T follicular helper cell (primary cell): ENCODE results near the gene FNIP2.
"Not testable (repeated sequence)": the region's sequence is repeated elsewhere in the genome, so short reads cannot be mapped to it uniquely, and the experiment has no call there.

Source experiments
- DNase-seq: peaks from one replicate; pipeline ENCODE4 v3.0.0-alpha.2; 2020; ENCODE audit warnings: low read depth

FNIP2 gene

GRCh38 chr4:158912806-158913205, 144.0 kb downstream of the FNIP2 start:
- no peak for DNase-seq

- DNase-seq: no peak
These were observed 144.9 kb downstream of the FNIP2 start for GRCh38 chr4:158913766-158914165.

GRCh38 chr4:158914218-158914617, 145.4 kb downstream of the FNIP2 start:
- DNase-seq: no peak

DNA sequence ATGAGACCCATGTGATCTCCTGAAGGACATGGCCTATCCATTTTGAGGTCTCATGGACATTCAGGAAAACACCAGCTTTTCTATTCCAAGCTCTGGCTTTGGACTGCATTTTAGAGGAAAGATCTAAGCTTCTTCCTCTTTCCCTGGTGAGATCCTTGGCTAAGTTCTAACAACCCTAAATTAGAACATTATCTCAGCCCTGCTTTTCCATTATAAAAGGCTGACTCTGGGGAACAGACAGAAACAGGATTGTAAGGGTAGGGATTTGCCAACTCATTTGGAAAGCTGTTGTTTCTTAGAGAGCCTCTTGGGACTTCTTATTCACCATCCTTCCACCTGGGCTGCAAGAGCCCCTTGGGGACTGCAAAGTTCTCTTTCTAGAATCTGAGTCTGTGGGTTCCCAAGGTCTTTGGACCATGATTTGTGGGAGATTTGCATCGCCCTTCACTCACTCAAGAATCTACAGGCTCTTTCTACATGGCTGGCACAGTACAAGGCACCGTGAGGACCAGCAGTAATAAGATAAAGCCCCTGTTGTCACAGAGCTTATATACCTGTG, 146.9 kb downstream of the FNIP2 start:
- DNase-seq: no peak

DNA sequence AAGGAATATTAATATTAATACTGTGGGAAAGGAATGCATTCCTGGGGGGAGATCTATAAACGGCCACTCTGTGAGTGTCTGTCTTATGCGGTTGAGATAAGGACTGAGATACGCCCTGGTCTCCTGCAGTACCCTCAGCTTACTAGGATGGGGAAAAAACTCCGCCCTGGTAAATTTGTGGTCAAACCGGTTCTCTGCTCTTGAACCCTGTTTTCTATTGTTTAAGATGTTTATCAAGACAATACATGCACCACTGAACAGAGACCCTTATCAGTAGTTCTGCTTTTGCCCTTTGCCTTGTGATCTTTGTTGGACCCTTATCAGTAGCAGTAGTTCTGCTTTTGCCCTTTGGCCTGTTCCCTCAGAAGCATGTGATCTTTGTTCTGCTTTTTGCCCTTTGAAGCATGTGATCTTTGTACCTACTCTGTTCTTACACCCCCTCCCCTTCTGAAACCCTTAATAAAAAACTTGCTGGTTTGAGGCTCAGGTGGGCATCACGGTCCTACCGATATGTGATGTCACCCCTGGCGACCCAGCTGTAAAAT, 151.7 kb downstream of the FNIP2 start:
- not testable (repeated sequence) for DNase-seq

DNA sequence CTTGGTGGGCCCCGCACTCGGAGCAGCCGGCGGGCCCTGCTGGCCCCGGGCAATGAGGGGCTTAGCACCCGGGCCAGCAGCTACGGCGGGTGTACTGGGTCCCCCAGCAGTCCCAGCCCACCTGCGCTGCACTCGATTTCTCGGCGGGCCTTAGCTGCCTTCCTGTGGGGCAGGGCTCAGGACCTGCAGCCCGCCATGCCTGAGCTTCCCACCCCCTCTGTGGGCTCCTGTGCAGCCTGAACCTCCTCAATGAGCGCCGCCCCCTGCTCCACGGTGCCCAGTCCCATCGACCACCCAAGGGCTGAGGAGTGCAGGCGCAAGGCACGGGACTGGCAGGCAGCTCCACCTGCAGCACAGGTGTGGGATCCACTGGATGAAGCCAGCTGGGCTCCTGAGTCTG, 158.9 kb downstream of the FNIP2 start:
- not testable (repeated sequence) for DNase-seq

GRCh38 chr4:158929939-158930638, 161.3 kb downstream of the FNIP2 start:
- DNase-seq: no peak

DNA sequence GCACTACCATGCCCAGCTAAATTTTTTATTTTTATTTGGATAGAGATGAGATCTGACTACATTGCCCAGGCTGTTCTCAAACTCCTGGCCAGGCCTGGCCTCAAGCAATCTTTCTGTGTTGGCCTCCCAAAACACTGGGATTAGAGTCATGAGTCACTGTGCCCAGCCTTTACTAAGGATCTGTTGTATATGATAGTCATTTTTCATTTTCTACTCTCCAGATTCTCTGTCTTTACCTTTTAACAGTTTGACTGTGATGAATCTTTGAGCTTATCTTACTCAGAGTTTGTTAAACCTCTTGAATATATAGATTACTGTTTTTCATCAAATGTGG, 161.8 kb downstream of the FNIP2 start:
- no peak for DNase-seq

- DNase-seq: no peak
These were observed 164.4 kb downstream of the FNIP2 start for GRCh38 chr4:158933236-158933635.

DNA sequence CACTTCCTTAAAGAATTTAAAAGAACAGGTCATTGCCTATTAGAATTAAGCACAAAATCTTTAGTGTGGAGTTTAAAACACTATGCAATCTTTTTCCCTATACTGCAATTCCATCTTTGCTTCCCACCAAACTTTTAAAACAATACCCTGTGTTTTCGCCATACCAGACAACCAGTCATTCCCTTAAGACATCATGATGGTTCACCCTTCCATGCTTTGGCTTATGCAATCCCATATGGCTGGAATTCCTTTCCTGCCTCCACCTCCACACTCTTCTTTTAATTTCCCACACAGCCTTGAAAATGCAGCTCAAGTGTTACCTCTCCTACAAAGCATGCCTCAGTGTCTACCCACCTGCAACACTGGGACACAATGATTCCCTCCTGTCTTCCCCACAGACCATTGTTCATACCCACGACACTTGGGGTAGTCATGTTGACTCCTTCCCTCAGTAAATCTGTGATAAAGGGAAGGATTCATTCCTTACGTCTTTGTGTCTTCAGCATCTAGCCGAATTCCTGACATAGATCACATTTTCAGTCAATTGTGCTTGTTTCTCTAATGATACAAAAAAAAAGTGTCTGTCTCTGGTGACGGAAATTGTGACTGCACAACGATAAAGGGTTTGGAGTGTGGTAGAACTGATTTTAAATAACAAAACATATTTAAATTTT, 166.3 kb downstream of the FNIP2 start:
- no peak for DNase-seq

DNA sequence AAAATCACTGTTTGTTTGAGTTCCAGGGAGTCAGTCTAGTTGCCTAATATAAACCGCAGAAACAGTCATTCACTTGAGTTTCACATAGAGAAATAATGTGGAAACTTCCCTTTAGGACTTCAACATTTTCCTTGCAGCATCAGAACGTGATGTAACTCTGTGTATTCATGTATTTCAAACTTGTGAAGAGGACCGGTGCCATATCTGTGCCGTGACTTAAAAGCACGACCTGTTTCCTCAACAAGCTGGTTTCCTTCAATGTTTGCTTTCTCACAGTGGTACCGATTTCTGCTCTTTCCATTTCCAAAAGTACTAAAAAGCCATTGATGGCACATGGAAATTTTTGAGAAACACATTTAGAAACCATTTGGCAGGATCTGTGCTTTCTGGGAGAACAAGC, 167.4 kb downstream of the FNIP2 start:
- DNase-seq: no peak

DNA sequence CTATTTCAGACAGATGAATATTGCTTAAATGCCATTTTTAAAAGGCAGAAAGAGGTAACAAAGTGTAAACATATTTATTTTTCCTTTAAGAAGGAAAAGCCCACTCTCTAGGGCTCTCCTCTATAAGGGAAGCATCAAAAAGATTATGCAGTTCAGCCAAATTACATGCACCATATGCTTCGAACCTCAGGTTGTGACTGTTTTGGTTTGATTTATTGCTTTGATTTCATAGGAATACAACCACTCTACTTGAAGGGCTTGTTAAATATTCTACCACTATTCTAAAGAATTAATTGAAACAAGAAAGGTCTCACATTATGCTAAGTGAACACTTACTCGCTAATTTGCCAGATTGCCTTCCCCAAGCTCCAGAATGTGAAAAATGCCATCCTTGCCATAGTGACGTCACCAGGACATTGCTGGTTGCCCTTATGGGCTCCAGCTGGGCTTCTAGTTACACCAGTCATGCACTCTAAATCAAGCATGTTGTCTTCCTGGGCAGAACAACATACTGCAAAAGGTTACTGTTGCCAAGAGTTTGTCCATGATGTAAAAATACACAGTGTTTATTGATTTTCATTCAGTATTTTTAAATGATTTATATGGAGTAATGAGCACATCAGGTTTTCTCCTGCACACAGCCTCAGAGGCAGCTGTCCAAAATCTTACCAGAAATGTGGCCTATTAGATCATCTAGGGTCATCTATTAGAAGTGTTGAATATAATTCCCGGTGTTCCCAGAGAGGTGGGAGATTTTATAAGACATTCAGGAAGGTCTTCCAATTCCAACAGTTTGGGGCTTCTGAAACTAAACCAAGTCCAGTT, 169.6 kb downstream of the FNIP2 start:
- no peak for DNase-seq

GRCh38 chr4:158940271-158940670, 171.4 kb downstream of the FNIP2 start:
- DNase-seq: no peak

DNA sequence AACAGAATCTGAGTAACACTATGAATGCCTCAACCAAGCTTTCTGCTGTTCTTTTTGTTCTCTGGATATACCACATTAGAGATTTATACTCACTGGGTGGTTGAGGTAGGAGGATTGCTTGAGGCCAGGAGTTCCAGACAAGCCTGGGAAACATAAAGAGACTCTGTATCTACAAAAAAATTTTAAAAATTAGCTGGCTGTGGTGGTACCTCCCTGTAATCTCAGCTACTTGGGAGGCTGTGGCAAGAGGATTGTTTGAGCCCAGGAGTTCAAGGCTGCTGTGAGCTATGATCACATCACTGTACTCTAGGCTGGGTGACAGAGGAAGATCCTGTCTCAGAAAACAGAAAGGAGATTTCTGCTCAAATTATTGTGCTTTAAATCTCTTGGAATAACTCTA, 172.5 kb downstream of the FNIP2 start:
- no peak for DNase-seq

GRCh38 chr4:158941895-158942294, 173.1 kb downstream of the FNIP2 start:
- DNase-seq: no peak

GRCh38 chr4:158945529-158946108, 176.8 kb downstream of the FNIP2 start:
- DNase-seq: no peak

DNA sequence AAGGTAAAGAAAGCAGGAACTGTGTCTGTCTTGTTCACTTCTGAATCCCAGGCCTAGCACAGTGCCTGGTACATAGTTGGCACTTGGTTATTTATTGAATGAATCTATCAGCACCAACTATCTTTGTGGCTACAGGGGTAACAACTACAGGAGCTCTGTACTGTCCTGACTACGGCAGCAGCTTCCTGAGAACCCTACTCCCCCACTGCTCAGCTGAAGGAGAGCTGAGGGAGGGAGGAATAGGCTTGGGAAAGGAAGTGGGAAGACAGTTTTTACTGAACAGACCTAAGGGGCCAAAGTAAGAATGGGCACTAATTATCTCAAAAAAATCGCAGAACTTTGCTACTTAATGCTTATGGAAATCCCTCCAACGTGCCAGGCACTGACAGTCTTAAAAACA, 178.0 kb downstream of the FNIP2 start:
- no peak for DNase-seq

DNA sequence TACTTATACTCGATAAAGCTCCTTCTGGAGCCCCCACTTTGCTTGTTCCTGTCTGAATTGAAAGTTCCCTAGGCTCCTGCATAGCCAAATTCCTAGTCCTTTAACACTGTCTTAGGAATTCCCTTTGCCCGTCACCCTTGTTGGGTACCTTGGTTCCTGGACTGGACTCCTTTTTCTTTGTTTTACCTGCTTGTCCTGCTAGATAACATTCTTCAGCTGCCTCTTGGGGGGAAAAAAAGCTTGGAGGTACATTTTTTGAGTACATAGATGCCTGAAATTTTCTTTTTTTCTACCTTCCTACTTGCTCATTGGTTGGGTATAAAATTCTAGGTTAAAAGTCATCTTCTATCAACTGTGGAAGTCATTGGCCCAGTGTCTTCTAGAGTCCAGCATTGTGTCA, 179.2 kb downstream of the FNIP2 start:
- DNase-seq: no peak

DNA sequence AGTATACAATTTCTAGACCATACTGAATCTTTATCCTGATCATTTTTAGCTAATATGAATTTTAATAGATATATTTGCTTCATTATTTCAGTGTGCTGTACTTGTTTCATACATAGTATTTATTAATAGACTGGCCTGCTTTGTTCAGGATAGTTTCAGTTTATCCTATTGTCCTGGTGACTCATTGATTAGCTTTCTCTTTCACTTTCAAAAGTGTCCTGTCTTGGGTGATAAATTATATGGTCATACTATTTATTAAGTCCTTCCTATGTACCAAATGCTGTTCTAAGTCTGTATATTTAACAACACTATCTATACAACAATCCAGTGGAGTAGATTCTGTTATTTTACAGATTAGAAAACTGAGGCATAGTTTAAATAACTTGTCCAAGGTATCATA, 180.3 kb downstream of the FNIP2 start:
- DNase-seq: no peak

- DNase-seq: not testable (repeated sequence)
These were observed 183.5 kb downstream of the FNIP2 start for GRCh38 chr4:158952221-158952774.

- not testable (repeated sequence) for DNase-seq
These were observed 187.5 kb downstream of the FNIP2 start for GRCh38 chr4:158956345-158956744.

DNA sequence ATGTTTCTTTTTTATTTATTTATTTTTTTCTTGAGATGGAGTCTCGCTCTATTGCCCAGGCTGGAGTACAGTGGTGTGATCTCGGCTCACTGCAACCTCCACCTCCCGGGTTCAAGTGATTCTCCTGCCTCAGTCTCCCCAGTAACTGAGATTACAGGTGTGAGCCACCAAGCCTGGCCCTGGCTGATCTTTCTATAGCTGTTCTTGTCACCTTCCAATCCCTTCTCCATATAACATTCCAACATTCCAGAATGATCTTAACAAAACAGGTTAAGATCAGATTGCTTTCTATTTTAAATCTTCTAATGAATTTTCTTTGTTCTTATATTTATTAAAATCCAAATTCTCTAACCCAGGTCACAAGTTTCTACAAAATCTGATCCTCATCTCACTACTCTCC, 188.1 kb downstream of the FNIP2 start:
- not testable (repeated sequence) for DNase-seq
